ENCODE measurements around the gene CETN3.

Gene CETN3

GRCh38 chr5:90368454-90369246 is 40.9 kb downstream of the CETN3 start:
- H3K4me3 ChIP-seq (ENCODE audit: low read depth, low read length), result no peak overlapping the region
- DNase-seq (ENCODE audit: low read depth), result no peak
- TF ChIP-seq, protein P1, sequence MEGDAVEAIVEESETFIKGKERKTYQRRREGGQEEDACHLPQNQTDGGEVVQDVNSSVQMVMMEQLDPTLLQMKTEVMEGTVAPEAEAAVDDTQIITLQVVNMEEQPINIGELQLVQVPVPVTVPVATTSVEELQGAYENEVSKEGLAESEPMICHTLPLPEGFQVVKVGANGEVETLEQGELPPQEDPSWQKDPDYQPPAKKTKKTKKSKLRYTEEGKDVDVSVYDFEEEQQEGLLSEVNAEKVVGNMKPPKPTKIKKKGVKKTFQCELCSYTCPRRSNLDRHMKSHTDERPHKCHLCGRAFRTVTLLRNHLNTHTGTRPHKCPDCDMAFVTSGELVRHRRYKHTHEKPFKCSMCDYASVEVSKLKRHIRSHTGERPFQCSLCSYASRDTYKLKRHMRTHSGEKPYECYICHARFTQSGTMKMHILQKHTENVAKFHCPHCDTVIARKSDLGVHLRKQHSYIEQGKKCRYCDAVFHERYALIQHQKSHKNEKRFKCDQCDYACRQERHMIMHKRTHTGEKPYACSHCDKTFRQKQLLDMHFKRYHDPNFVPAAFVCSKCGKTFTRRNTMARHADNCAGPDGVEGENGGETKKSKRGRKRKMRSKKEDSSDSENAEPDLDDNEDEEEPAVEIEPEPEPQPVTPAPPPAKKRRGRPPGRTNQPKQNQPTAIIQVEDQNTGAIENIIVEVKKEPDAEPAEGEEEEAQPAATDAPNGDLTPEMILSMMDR (conservative IDR thresholded peaks at IDR 0.05; ENCODE audit: low read depth, low read length), result no peak

- no peak for DNase-seq (ENCODE audit: low read depth)
- TF ChIP-seq, protein P1 (conservative IDR thresholded peaks at IDR 0.05; ENCODE audit: low read depth, low read length), result no peak
- H3K4me3 ChIP-seq (ENCODE audit: low read depth, low read length), result no peak overlapping the region
Observed at GRCh38 chr5:90367879-90368278, 41.7 kb downstream of the CETN3 start.

DNA sequence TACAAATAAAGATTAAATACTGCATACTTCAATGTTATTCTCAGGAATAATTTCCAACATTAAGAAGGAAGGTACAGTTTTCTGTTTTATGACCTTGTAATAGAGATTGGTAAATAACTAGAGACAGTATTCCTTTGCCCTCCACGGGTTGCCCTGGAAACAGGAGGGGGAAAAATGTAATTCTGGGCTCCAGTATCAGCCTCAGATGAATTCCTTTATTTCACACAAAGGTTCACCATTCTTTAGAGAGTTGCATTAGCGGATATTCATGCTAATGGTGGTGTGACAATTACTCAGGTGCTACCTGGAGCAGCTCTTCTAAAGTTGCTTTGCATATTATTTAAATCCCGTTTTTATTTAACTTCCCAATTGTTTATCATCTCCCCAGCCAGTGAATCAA is 42.6 kb downstream of the CETN3 start:
- TF ChIP-seq, protein P1 (conservative IDR thresholded peaks at IDR 0.05; ENCODE audit: low read depth, low read length), result no peak
- no peak for DNase-seq (ENCODE audit: low read depth)
- H3K4me3 ChIP-seq (ENCODE audit: low read depth, low read length), result no peak overlapping the region

DNA sequence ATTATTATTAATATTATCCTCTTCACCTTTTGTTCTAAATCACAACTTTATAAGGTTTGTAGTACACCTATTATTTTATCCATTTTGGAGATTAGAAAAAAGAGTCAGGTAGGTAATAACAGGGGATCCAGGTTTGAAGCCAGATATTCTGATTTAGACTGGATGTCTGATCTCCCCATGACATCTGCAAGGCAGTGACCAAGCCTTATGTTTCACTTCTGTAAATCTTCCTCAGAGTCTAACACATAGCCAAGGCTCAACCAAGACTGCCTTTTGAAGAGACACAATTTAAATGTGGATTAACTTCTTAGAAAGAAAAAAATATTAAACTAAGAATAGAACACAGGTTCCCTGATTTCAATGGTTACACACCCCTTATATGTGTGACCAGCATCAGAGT is 44.2 kb downstream of the CETN3 start:
- DNase-seq (ENCODE audit: low read depth), result no peak
- TF ChIP-seq, protein P1 (conservative IDR thresholded peaks at IDR 0.05; ENCODE audit: low read depth, low read length), result no peak
- H3K4me3 ChIP-seq (ENCODE audit: low read depth, low read length), result no peak overlapping the region

GRCh38 chr5:90359073-90359920 is 50.3 kb downstream of the CETN3 start:
- no peak for DNase-seq (ENCODE audit: low read depth)
- TF ChIP-seq, protein P1 (conservative IDR thresholded peaks at IDR 0.05; ENCODE audit: low read depth, low read length), result no peak
- no peak overlapping the region for H3K4me3 ChIP-seq (ENCODE audit: low read depth, low read length)

- no peak overlapping the region for H3K4me3 ChIP-seq (ENCODE audit: low read depth, low read length)
Observed at GRCh38 chr5:90356622-90357021, 52.9 kb downstream of the CETN3 start.

More at GRCh38 chr5:90356622-90357021, 52.9 kb downstream of the CETN3 start:
- peak; percentile 50 for DNase-seq (ENCODE audit: low read depth)
- TF ChIP-seq, protein P1 (conservative IDR thresholded peaks at IDR 0.05; ENCODE audit: low read depth, low read length), result no peak
